ENCODE results near the gene GNAL. TPM values are rescaled to one million over a fixed set of nuclear protein-coding genes. Genes with fewer than 3 reads are reported as not detected.
"Not testable (repeated sequence)": the region's sequence is repeated elsewhere in the genome, so short reads cannot be mapped to it uniquely, and the experiment has no call there.

The GNAL gene
- total RNA-seq, 1 experiment from 2014 or later = 10.6 TPM

GRCh38 chr18:11666831-11667230 is 22.2 kb upstream of the GNAL start:
- no peak for DNase-seq (ENCODE audit: low read depth)
- in situ Hi-C loops (cut with HindIII; ENCODE audit: low pct_unique_long_range_greater_than_20kb, low sequenced_read_pairs) = no loop called here

GRCh38 chr18:11667578-11667977 is 21.5 kb upstream of the GNAL start:
- DNase-seq (ENCODE audit: low read depth) = no peak
- in situ Hi-C loops (cut with HindIII; ENCODE audit: low pct_unique_long_range_greater_than_20kb, low sequenced_read_pairs) = no loop called here

- peak; percentile 4 for DNase-seq (ENCODE audit: low read depth)
- in situ Hi-C loops (cut with HindIII; ENCODE audit: low pct_unique_long_range_greater_than_20kb, low sequenced_read_pairs) = no loop called here
These were observed 20.5 kb upstream of the GNAL start for GRCh38 chr18:11668441-11669169.

- in situ Hi-C loops (cut with HindIII; ENCODE audit: low pct_unique_long_range_greater_than_20kb, low sequenced_read_pairs) = no loop called here
These were observed 19.7 kb upstream of the GNAL start for GRCh38 chr18:11669271-11669947.

GRCh38 chr18:11669948-11670275 is 19.2 kb upstream of the GNAL start:
- no peak for DNase-seq (ENCODE audit: low read depth)
- in situ Hi-C loops (cut with HindIII; ENCODE audit: low pct_unique_long_range_greater_than_20kb, low sequenced_read_pairs) = no loop called here

More at GRCh38 chr18:11669271-11669947, 19.7 kb upstream of the GNAL start:
- DNase-seq (ENCODE audit: low read depth) = no peak

- in situ Hi-C loops (cut with HindIII; ENCODE audit: low pct_unique_long_range_greater_than_20kb, low sequenced_read_pairs) = no loop called here
- no peak for DNase-seq (ENCODE audit: low read depth)
These were observed 17.9 kb upstream of the GNAL start for GRCh38 chr18:11671156-11671555.

GRCh38 chr18:11672198-11672597 is 16.9 kb upstream of the GNAL start:
- in situ Hi-C loops (cut with HindIII; ENCODE audit: low pct_unique_long_range_greater_than_20kb, low sequenced_read_pairs) = no loop called here
- DNase-seq (ENCODE audit: low read depth) = no peak

- no peak for DNase-seq (ENCODE audit: low read depth)
- in situ Hi-C loops (cut with HindIII; ENCODE audit: low pct_unique_long_range_greater_than_20kb, low sequenced_read_pairs) = no loop called here
These were observed 16.1 kb upstream of the GNAL start for GRCh38 chr18:11672846-11673454.

GRCh38 chr18:11673560-11673959 is 15.5 kb upstream of the GNAL start:
- no peak for DNase-seq (ENCODE audit: low read depth)
- in situ Hi-C loops (cut with HindIII; ENCODE audit: low pct_unique_long_range_greater_than_20kb, low sequenced_read_pairs) = no loop called here

GRCh38 chr18:11674119-11674518 is 14.9 kb upstream of the GNAL start:
- DNase-seq (ENCODE audit: low read depth) = no peak

GRCh38 chr18:11676386-11676785 is 12.7 kb upstream of the GNAL start:
- DNase-seq (ENCODE audit: low read depth) = no peak

More at GRCh38 chr18:11674119-11674518, 14.9 kb upstream of the GNAL start:
- in situ Hi-C loops (cut with HindIII; ENCODE audit: low pct_unique_long_range_greater_than_20kb, low sequenced_read_pairs) = no loop called here

GRCh38 chr18:11676867-11677266 is 12.2 kb upstream of the GNAL start:
- DNase-seq (ENCODE audit: low read depth) = peak; percentile 66
- in situ Hi-C loops (cut with HindIII; ENCODE audit: low pct_unique_long_range_greater_than_20kb, low sequenced_read_pairs) = no loop called here

More at GRCh38 chr18:11676386-11676785, 12.7 kb upstream of the GNAL start:
- in situ Hi-C loops (cut with HindIII; ENCODE audit: low pct_unique_long_range_greater_than_20kb, low sequenced_read_pairs) = no loop called here

- DNase-seq (ENCODE audit: low read depth) = no peak
- in situ Hi-C loops (cut with HindIII; ENCODE audit: low pct_unique_long_range_greater_than_20kb, low sequenced_read_pairs) = no loop called here
These were observed 10.9 kb upstream of the GNAL start for GRCh38 chr18:11678211-11678610.

- in situ Hi-C loops (cut with HindIII; ENCODE audit: low pct_unique_long_range_greater_than_20kb, low sequenced_read_pairs) = no loop called here
- DNase-seq (ENCODE audit: low read depth) = peak; percentile 60
These were observed 853 bp downstream of the GNAL start for GRCh38 chr18:11689669-11690565.

GRCh38 chr18:11690660-11691059 is 1.6 kb downstream of the GNAL start:
- DNase-seq (ENCODE audit: low read depth); in situ Hi-C loops (cut with HindIII; ENCODE audit: low pct_unique_long_range_greater_than_20kb, low sequenced_read_pairs): not testable (repeated sequence)

GRCh38 chr18:11695736-11696135 is 6.7 kb downstream of the GNAL start:
- DNase-seq (ENCODE audit: low read depth) = no peak
- in situ Hi-C loops (cut with HindIII; ENCODE audit: low pct_unique_long_range_greater_than_20kb, low sequenced_read_pairs) = no loop called here

GRCh38 chr18:11696451-11696850 is 7.4 kb downstream of the GNAL start:
- DNase-seq (ENCODE audit: low read depth) = no peak
- in situ Hi-C loops (cut with HindIII; ENCODE audit: low pct_unique_long_range_greater_than_20kb, low sequenced_read_pairs) = no loop called here

- DNase-seq (ENCODE audit: low read depth) = no peak
- in situ Hi-C loops (cut with HindIII; ENCODE audit: low pct_unique_long_range_greater_than_20kb, low sequenced_read_pairs) = no loop called here
These were observed 11.8 kb downstream of the GNAL start for GRCh38 chr18:11700876-11701275.
